A673 (cell line): ENCODE results near the gene IMMP2L. TPM values are rescaled to one million over a fixed set of nuclear protein-coding genes. Genes with fewer than 3 reads are reported as not detected.

ENCODE experiments used
- BruUV-seq: library from RNA; stranded (reverse); fragments of 400-500 nt; replicated peaks from 2 replicates; lab custom pipeline; 2021; lab: Mats Ljungman, UMichigan
- CTCF ChIA-PET: fragments of 300-600 bp; sonication (Branson Sonifier 250); formaldehyde crosslinking; loops from one replicate; lab custom pipeline; 2022; ENCODE audit warnings: antibody characterized with exemption; lab: Charles Lee
- POLR2A ChIA-PET: fragments of 300-600 bp; sonication (Branson Sonifier 250); formaldehyde crosslinking; loops from one replicate; lab custom pipeline; 2022; ENCODE audit warnings: antibody characterized with exemption; ENCODE audit not compliant: low non-redundant PET; lab: Charles Lee
- DNase-seq: peaks from one replicate; pipeline ENCODE4 v3.0.0-alpha.2; 2015; ENCODE audit warnings: low spot score
- H3K27ac ChIP-seq: fragments of 200-600 bp; sonication (generic); 2 replicates; pipeline ENCODE4 v1.5.1; 2016; ENCODE audit warnings: mixed run types, low read depth, mild to moderate bottlenecking, mixed read lengths, antibody characterized with exemption, low read length; ENCODE audit not compliant: poor library complexity, severe bottlenecking
- H3K27me3 ChIP-seq: fragments of 200-600 bp; sonication (generic); replicated peaks from 2 replicates; pipeline ENCODE4 v1.6.1; 2017; ENCODE audit warnings: mixed run types, low read depth, mild to moderate bottlenecking, mixed read lengths, antibody characterized with exemption, low read length; ENCODE audit not compliant: insufficient read depth, poor library complexity
- H3K36me3 ChIP-seq: fragments of 200-600 bp; sonication (generic); 2 replicates; pipeline ENCODE4 v1.6.1; 2016; ENCODE audit warnings: mixed run types, mild to moderate bottlenecking, mixed read lengths, antibody characterized with exemption, low read length; ENCODE audit not compliant: insufficient read depth, poor library complexity, severe bottlenecking
- H3K4me1 ChIP-seq: fragments of 200-600 bp; sonication (generic); 2 replicates; pipeline ENCODE4 v1.6.1; 2017; ENCODE audit warnings: mixed run types, mild to moderate bottlenecking, mixed read lengths, antibody characterized with exemption, low read length; ENCODE audit not compliant: insufficient read depth, poor library complexity, severe bottlenecking
- H3K4me3 ChIP-seq: fragments of 200-600 bp; sonication (generic); 2 replicates; pipeline ENCODE4 v1.5.1; 2016; ENCODE audit warnings: low read depth, mixed run types, mild to moderate bottlenecking, mixed read lengths, low read length; ENCODE audit not compliant: poor library complexity, severe bottlenecking
- H3K9me3 ChIP-seq: fragments of 200-600 bp; sonication (generic); 2 replicates; pipeline ENCODE4 v1.6.1; 2016; ENCODE audit warnings: mixed run types, low read depth, mild to moderate bottlenecking, mixed read lengths, antibody characterized with exemption, low read length; ENCODE audit not compliant: poor library complexity, severe bottlenecking
- EZH2 ChIP-seq: fragments of 200-600 bp; sonication (generic); IDR thresholded peaks from 2 replicates; pipeline ENCODE4 v1.6.1; 2017; ENCODE audit warnings: borderline replicate concordance, low read depth, mild to moderate bottlenecking, mixed read lengths, antibody characterized with exemption, low read length; ENCODE audit not compliant: poor library complexity, severe bottlenecking
- intact Hi-C: fragments of 100-400 bp; cut with micrococcal nuclease; formaldehyde crosslinking; loops from one replicate; pipeline ENCODE4 v1.10.0; 2022; ENCODE audit not compliant: unreplicated experiment
- total RNA-seq: library from RNA; stranded (reverse); gene quantifications from 2 replicates; pipeline ENCODE4 v1.2.3, GENCODE V29; 2021
- TF ChIP-seq, protein P1 (sequence below): fragments of 300-800, 200-600 bp; sonication (generic); conservative IDR thresholded peaks from 2 replicates; pipeline ENCODE4 v1.5.1; 2017; ENCODE audit warnings: low read depth, mild to moderate bottlenecking, antibody characterized with exemption, low read length, moderate library complexity, mixed read lengths

IMMP2L gene
- total RNA-seq, 1 experiment from 2014 or later = 10.0 TPM

DNA sequence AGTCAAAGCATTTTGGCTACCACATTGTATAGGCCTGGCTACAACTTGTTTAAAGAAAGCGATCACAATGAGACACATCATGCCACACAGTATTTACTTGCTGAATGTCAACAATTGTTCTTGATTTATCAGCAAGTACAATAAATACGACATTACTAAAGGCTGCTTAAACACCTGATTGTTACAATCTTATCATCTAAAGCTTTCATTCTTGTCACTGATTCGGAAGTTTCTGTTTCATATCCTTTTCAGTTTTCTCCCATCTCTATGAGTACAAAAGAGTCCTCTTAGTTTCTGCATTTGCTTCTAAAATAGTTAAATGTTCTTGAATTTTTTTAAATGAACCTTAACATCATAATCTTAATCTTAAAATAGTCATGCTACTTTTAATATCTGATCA lies 599.5 kb downstream of the IMMP2L start:
- Histone ChIP-seq H3K9me3 (no peaks in the 10 kb centered on the region), H3K27me3 (no peaks in the 10 kb centered on the region), H3K4me3 (no peak overlapping the region), H3K4me1 (no peaks in the 10 kb centered on the region), H3K27ac (no peak overlapping the region), H3K36me3 (no peaks in the 10 kb centered on the region)
- intact Hi-C loops = no loop called here
- BruUV-seq = no TSS peak
- POLR2A ChIA-PET = no interaction called here
- TF ChIP-seq EZH2 = no peak
- TF ChIP-seq, protein P1, sequence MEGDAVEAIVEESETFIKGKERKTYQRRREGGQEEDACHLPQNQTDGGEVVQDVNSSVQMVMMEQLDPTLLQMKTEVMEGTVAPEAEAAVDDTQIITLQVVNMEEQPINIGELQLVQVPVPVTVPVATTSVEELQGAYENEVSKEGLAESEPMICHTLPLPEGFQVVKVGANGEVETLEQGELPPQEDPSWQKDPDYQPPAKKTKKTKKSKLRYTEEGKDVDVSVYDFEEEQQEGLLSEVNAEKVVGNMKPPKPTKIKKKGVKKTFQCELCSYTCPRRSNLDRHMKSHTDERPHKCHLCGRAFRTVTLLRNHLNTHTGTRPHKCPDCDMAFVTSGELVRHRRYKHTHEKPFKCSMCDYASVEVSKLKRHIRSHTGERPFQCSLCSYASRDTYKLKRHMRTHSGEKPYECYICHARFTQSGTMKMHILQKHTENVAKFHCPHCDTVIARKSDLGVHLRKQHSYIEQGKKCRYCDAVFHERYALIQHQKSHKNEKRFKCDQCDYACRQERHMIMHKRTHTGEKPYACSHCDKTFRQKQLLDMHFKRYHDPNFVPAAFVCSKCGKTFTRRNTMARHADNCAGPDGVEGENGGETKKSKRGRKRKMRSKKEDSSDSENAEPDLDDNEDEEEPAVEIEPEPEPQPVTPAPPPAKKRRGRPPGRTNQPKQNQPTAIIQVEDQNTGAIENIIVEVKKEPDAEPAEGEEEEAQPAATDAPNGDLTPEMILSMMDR = no peak
- no peak for DNase-seq
- CTCF ChIA-PET = no interaction called here

DNA sequence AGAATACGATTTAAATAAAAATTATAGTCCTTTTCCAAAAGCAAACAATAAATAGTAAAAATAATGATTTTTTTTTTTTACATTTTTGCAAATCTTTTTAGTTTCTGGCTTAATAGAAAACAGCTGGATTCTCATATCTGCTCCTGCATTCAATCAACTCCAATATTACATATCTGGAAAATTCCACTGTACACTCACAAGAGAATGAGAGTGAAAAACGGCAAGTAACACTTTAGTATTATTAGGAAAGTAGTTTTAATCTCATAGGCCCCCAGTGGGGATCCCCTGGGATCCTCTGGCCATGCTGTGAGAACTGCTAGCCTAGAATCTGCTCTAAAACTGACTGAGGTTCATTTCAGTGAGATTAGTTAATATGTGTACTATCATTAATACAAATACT lies 599.9 kb downstream of the IMMP2L start:
- DNase-seq = no peak
- CTCF ChIA-PET = no interaction called here
- intact Hi-C loops = no loop called here
- Histone ChIP-seq H3K27ac (no peak overlapping the region), H3K27me3 (no peaks in the 10 kb centered on the region), H3K4me1 (no peaks in the 10 kb centered on the region), H3K9me3 (no peaks in the 10 kb centered on the region), H3K36me3 (no peaks in the 10 kb centered on the region), H3K4me3 (no peak overlapping the region)
- POLR2A ChIA-PET = no interaction called here
- TF ChIP-seq EZH2 = no peak
- TF ChIP-seq, protein P1 = no peak
- BruUV-seq = no TSS peak

DNA sequence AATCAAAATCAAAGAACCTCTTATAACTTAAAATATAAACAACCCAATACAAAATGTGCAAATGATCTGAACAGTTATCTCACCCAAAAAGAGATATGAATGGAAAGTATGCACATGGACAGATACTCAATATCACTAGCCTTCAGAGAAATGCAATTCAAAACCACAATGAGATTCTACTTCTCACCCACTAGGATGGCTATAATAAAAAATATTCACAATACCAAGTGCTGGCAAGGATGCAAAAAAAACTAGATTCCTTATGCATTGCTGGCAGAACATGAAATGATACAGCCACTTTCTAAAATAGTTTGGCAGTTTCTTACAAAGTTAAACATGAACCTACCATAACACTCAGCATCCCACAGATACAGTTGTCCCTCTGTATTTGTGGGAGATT lies 601.5 kb downstream of the IMMP2L start:
- Histone ChIP-seq H3K27me3 (no peaks in the 10 kb centered on the region), H3K36me3 (no peaks in the 10 kb centered on the region), H3K4me3 (no peak overlapping the region), H3K27ac (no peak overlapping the region), H3K4me1 (no peaks in the 10 kb centered on the region), H3K9me3 (no peaks in the 10 kb centered on the region)
- TF ChIP-seq EZH2 = no peak
- intact Hi-C loops = no loop called here
- no peak for DNase-seq
- CTCF ChIA-PET = no interaction called here
- BruUV-seq = no TSS peak
- POLR2A ChIA-PET = no interaction called here

DNA sequence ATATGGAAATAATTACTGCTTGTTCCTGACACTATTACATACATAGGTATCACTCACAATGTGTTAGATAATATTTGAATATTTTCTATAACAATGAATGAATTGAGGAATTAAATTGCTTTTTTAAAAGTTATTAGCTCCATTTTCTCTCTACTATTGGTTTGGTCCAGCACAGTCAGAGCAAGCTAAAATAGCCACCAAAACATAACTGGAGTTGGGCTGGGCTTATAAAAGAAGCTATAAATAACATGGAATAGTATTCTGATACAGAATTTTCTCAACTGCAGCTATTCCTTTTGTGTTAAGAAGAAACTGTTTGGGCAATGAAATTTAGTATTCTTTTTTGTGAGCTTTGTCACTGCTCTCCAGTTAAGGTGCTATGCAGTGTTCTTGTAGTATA lies 614.0 kb downstream of the IMMP2L start:
- Histone ChIP-seq H3K9me3 (no peaks in the 10 kb centered on the region), H3K4me3 (no peak overlapping the region), H3K27me3 (no peaks in the 10 kb centered on the region), H3K27ac (no peak overlapping the region), H3K36me3 (no peaks in the 10 kb centered on the region), H3K4me1 (peaks cover 32% of the 10 kb centered on the region)
- ChIA-PET CTCF (no interaction called here), POLR2A (no interaction called here)
- no TSS peak for BruUV-seq
- no peak for DNase-seq
- TF ChIP-seq, protein P1 = no peak
- no peak for TF ChIP-seq EZH2
- intact Hi-C loops = no loop called here
